SH-SY5Y (cell line): ENCODE measurements around the gene MRPL40.

Experiments used
- GATA2 ChIP-seq: IDR thresholded peaks from 2 replicates; pipeline ENCODE4 v1.6.1; 2011; ENCODE audit warnings: mild to moderate bottlenecking, low read depth, low read length
- GATA3 ChIP-seq: IDR thresholded peaks from 2 replicates; pipeline ENCODE4 v1.6.1; 2011; ENCODE audit warnings: low read depth, mild to moderate bottlenecking, low read length, moderate library complexity

GRCh38 chr22:19394274-19395050, 37.9 kb upstream of the MRPL40 start:
- TF ChIP-seq GATA2 (no peak), GATA3 (no peak)
